Ovary (tissue), 3 donors: ENCODE data around the gene FOXRED2.

Experiments used
- CTCF ChIP-seq, 3 donors: fragments of 450-650 bp in 2 of 3; fragments of 200-600 bp in 1 of 3; IDR thresholded peaks; one replicate each; pipeline versions ENCODE4 v1.5.1 to v1.8.0; 2016 to 2022; ENCODE audit warnings: antibody characterized with exemption in 3 of 3, mild to moderate bottlenecking in 1 of 3
- EP300 ChIP-seq: sonication (generic); formaldehyde crosslinking; IDR thresholded peaks from one replicate; pipeline ENCODE4 v1.6.1; 2017; ENCODE audit warnings: antibody characterized with exemption
- donor health status: DM: no; HTN: no; CAD: no.

- TF ChIP-seq CTCF (IDR thresholded peaks at IDR 0.05): no peak
- no peak for TF ChIP-seq EP300
Measured at GRCh38 chr22:36548606-36549005, 41.8 kb upstream of the FOXRED2 start.
